ENCODE data around the gene ZNF804B.

GRCh38 chr7:88735920-88736319 is 23.6 kb upstream of the ZNF804B start:
- TF ChIP-seq POLR2A (IDR thresholded peaks at IDR 0.05; ENCODE audit: low read length) (no peak), GATA1 (IDR thresholded peaks at IDR 0.05; ENCODE audit: low read depth, low read length) (no peak)
